GM19468 (cell line): ENCODE data around the gene BMP8A.
A peak's percentile ranks its signal among the peaks of the same experiment; 100 is the strongest.
"Not testable (repeated sequence)": the region's sequence is repeated elsewhere in the genome, so short reads cannot be mapped to it uniquely, and the experiment has no call there.

Experiments
- ATAC-seq: cut with Tn5 transposase; IDR thresholded peaks from one replicate; pipeline ENCODE4 v1.9.1; 2021; ENCODE audit warnings: mild to moderate bottlenecking, moderate library complexity, moderate number of reproducible peaks; ENCODE audit not compliant: unreplicated experiment; ENCODE audit errors: extremely low read depth

BMP8A gene

GRCh38 chr1:39524171-39524570 lies 32.7 kb downstream of the BMP8A start:
- ATAC-seq, result no peak

GRCh38 chr1:39524591-39525365 lies 33.3 kb downstream of the BMP8A start:
- no peak for ATAC-seq

GRCh38 chr1:39525366-39526165 lies 34.1 kb downstream of the BMP8A start:
- peak; percentile 94 for ATAC-seq

GRCh38 chr1:39526466-39527189 lies 35.2 kb downstream of the BMP8A start:
- no peak for ATAC-seq

GRCh38 chr1:39527190-39527579 lies 35.7 kb downstream of the BMP8A start:
- not testable (repeated sequence) for ATAC-seq

- no peak for ATAC-seq
Measured at GRCh38 chr1:39528082-39528481, 36.6 kb downstream of the BMP8A start.

- ATAC-seq, result no peak
Measured at GRCh38 chr1:39529901-39530535, 38.6 kb downstream of the BMP8A start.

GRCh38 chr1:39531526-39531925 lies 40.1 kb downstream of the BMP8A start:
- ATAC-seq, result no peak

GRCh38 chr1:39533442-39533841 lies 42.0 kb downstream of the BMP8A start:
- no peak for ATAC-seq

- ATAC-seq, result no peak
Measured at GRCh38 chr1:39538531-39539251, 47.3 kb downstream of the BMP8A start.

GRCh38 chr1:39539252-39539790 lies 47.9 kb downstream of the BMP8A start:
- no peak for ATAC-seq

- ATAC-seq, result no peak
Measured at GRCh38 chr1:39540504-39541031, 49.1 kb downstream of the BMP8A start.

- ATAC-seq, result no peak
Measured at GRCh38 chr1:39542924-39543323, 51.5 kb downstream of the BMP8A start.

- no peak for ATAC-seq
Measured at GRCh38 chr1:39544327-39544726, 52.9 kb downstream of the BMP8A start.

GRCh38 chr1:39545531-39545930 lies 54.1 kb downstream of the BMP8A start:
- no peak for ATAC-seq

- no peak for ATAC-seq
Measured at GRCh38 chr1:39554277-39554676, 62.8 kb downstream of the BMP8A start.

- no peak for ATAC-seq
Measured at GRCh38 chr1:39561279-39561678, 69.8 kb downstream of the BMP8A start.

GRCh38 chr1:39562886-39563285 lies 71.5 kb downstream of the BMP8A start:
- ATAC-seq, result no peak

- ATAC-seq, result no peak
Measured at GRCh38 chr1:39563669-39564068, 72.2 kb downstream of the BMP8A start.
